Endothelial cell of coronary artery (primary cell): ENCODE results near the gene CLDN20. TPM values are rescaled to one million over a fixed set of nuclear protein-coding genes. Genes with fewer than 3 reads are reported as not detected.

ENCODE experiments used
- total RNA-seq: library from RNA; depleted of rRNA; stranded (reverse); fragments of >200 nt; gene quantifications from 2 replicates; pipeline ENCODE4 v1.2.3, GENCODE V29; 2014

Gene CLDN20
- total RNA-seq: not detected in 2 replicates

GRCh38 chr6:155263373-155264063, at the start of gene CLDN20:
TSS of gene CLDN20 (plus strand) at chr6:155264013. CDS start at chr6:155275720, 11,707 bp downstream.

GRCh38 chr6:155314092-155314772, 50.4 kb downstream of the CLDN20 start, which contains the start of gene TFB1M:
TSS of gene TFB1M (minus strand) at chr6:155314484. CDS start at chr6:155314428, 56 bp downstream.

Other genes starting within 250 kb of the CLDN20 start
- 11.4 and 14.4 TPM in 2 replicates for gene TFB1M, start 50.5 kb downstream of the CLDN20 start, total RNA-seq
- not detected in 2 replicates for gene NOX3, start 191.8 kb downstream of the CLDN20 start, total RNA-seq